Neural progenitor cell (in vitro differentiated cells): ENCODE data around the gene IL12B.

Experiments used
- EZH2 ChIP-seq: fragments of 200-600 bp; sonication (generic); IDR thresholded peaks from 2 replicates; pipeline ENCODE4 v1.6.1; 2017; ENCODE audit warnings: antibody characterized with exemption, mild to moderate bottlenecking, moderate library complexity
- TF ChIP-seq, protein P1 (sequence below): fragments of 200-600 bp; sonication (generic); IDR thresholded peaks from 2 replicates; pipeline ENCODE4 v1.5.1; 2017; ENCODE audit warnings: antibody characterized with exemption, mild to moderate bottlenecking

DNA sequence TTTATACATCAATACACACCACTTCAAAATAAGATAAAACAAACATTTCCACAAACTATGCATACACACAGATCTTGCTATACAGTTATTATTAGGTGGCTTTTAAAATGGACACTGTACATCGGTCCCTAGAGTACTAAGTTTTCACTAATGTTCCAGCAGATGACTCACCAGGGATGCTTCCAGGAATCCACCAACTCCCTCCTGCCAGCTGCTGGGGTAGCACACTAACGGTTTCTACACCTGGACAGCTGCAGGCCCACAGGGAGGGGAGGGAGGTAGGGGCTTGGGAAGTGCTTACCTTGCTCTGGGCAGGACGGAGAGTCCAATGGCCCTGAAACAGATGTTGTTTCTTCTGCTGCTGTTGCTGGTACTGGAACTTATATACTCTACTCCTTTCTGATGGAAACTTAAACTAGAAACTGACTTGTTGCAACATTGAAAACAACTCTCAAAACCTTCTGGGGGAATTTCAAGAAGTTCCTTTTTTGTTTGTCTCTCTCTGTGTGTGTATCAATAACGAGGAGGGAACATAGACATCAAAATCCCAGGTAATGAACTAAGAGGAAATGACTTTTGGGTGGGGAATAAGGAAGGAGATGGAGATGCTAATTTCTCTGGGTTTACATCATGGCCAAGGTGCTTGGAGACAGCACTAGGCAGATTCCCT is at the start of gene IL12B:
- TF ChIP-seq, protein P1, sequence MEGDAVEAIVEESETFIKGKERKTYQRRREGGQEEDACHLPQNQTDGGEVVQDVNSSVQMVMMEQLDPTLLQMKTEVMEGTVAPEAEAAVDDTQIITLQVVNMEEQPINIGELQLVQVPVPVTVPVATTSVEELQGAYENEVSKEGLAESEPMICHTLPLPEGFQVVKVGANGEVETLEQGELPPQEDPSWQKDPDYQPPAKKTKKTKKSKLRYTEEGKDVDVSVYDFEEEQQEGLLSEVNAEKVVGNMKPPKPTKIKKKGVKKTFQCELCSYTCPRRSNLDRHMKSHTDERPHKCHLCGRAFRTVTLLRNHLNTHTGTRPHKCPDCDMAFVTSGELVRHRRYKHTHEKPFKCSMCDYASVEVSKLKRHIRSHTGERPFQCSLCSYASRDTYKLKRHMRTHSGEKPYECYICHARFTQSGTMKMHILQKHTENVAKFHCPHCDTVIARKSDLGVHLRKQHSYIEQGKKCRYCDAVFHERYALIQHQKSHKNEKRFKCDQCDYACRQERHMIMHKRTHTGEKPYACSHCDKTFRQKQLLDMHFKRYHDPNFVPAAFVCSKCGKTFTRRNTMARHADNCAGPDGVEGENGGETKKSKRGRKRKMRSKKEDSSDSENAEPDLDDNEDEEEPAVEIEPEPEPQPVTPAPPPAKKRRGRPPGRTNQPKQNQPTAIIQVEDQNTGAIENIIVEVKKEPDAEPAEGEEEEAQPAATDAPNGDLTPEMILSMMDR = no peak
- TF ChIP-seq EZH2 = no peak
